PC-9 (cell line): ENCODE measurements around the gene OR6C68.

Experiments used
- EZH2 ChIP-seq: fragments of 200-600 bp; sonication (generic); IDR thresholded peaks from 2 replicates; pipeline ENCODE4 v1.8.0; 2017; ENCODE audit warnings: antibody characterized with exemption, low read depth
- TF ChIP-seq, protein P1 (sequence below): fragments of 200-600 bp; sonication (generic); conservative IDR thresholded peaks from 2 replicates; pipeline ENCODE4 v1.6.1; 2017; ENCODE audit warnings: mixed run types, antibody characterized with exemption, mild to moderate bottlenecking, moderate library complexity

DNA sequence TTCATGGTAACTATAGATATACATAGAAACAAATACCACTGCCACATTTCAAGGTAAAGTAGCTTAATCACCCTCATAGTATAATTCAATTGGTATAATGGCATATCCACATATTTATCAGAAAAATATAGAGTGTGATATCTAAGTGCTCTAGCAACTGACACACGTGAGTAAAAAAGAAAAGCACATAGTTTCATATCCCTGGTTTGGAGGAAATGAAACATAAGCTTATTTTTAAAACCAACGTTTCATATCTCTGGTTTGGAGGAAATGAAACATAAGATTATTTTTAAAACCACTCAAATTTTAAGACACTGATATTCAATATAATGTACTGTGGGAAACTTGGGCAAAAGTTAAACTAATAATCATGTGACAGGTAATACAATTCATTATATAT lies 24.3 kb upstream of the OR6C68 start:
- TF ChIP-seq, protein P1, sequence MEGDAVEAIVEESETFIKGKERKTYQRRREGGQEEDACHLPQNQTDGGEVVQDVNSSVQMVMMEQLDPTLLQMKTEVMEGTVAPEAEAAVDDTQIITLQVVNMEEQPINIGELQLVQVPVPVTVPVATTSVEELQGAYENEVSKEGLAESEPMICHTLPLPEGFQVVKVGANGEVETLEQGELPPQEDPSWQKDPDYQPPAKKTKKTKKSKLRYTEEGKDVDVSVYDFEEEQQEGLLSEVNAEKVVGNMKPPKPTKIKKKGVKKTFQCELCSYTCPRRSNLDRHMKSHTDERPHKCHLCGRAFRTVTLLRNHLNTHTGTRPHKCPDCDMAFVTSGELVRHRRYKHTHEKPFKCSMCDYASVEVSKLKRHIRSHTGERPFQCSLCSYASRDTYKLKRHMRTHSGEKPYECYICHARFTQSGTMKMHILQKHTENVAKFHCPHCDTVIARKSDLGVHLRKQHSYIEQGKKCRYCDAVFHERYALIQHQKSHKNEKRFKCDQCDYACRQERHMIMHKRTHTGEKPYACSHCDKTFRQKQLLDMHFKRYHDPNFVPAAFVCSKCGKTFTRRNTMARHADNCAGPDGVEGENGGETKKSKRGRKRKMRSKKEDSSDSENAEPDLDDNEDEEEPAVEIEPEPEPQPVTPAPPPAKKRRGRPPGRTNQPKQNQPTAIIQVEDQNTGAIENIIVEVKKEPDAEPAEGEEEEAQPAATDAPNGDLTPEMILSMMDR: no peak
- TF ChIP-seq EZH2: no peak
